DND-41 (cell line): ENCODE data around the gene BAZ2A.

Source experiments
- ATAC-seq: fragments of 200-7000 bp; cut with Tn5 transposase; 3 replicates; pipeline ENCODE4 v1.9.1; 2021; ENCODE audit warnings: low read depth; ENCODE audit not compliant: insufficient read depth
- DNase-seq: peaks from one replicate; pipeline ENCODE4 v3.0.0-alpha.2; 2020
- H2AFZ ChIP-seq: 2 replicates; pipeline ENCODE4 v1.6.0; 2012; ENCODE audit warnings: low read depth, low read length
- H3K27ac ChIP-seq: 2 replicates; pipeline ENCODE4 v1.5.1; 2012; ENCODE audit warnings: low read length, inconsistent platforms
- H3K27me3 ChIP-seq: fragments of 200-600 bp; sonication (generic); 2 replicates; pipeline ENCODE4 v1.6.0; 2012; ENCODE audit warnings: low read length, mild to moderate bottlenecking, inconsistent platforms; ENCODE audit not compliant: insufficient read depth, poor library complexity
- H3K36me3 ChIP-seq: 2 replicates; pipeline ENCODE4 v1.5.1; 2012; ENCODE audit warnings: low read length, inconsistent platforms; ENCODE audit not compliant: insufficient read depth
- H3K4me1 ChIP-seq: 2 replicates; pipeline ENCODE4 v1.5.1; 2012; ENCODE audit warnings: mild to moderate bottlenecking, low read length; ENCODE audit not compliant: insufficient read depth
- H3K4me2 ChIP-seq: 2 replicates; pipeline ENCODE4 v1.6.0; 2012; ENCODE audit warnings: mild to moderate bottlenecking, moderate library complexity, low read length, inconsistent platforms; ENCODE audit not compliant: insufficient read depth
- H3K4me3 ChIP-seq, 2 experiments: fragments of 200-600 bp in 1 of 2; shearing (Covaris generic) in 1 of 2; 2 replicates each; pipeline ENCODE4 v1.5.1; 2012 to 2016; ENCODE audit warnings: inconsistent platforms in 2 of 2, low read length in 2 of 2, mild to moderate bottlenecking in 2 of 2, low read depth in 1 of 2, moderate library complexity in 1 of 2
- H3K79me2 ChIP-seq: 2 replicates; pipeline ENCODE4 v1.6.0; 2012; ENCODE audit warnings: low read length, inconsistent platforms; ENCODE audit not compliant: insufficient read depth
- H3K9ac ChIP-seq: 2 replicates; pipeline ENCODE4 v1.6.0; 2012; ENCODE audit warnings: low read depth, mild to moderate bottlenecking, inconsistent platforms, low read length, moderate library complexity
- H3K9me3 ChIP-seq: 2 replicates; pipeline ENCODE4 v1.5.1; 2012; ENCODE audit warnings: low read length, moderate library complexity, mild to moderate bottlenecking, inconsistent platforms; ENCODE audit not compliant: insufficient read depth, severe bottlenecking
- H4K20me1 ChIP-seq: 2 replicates; pipeline ENCODE4 v1.6.0; 2012; ENCODE audit warnings: low read length; ENCODE audit not compliant: insufficient read depth
- CTCF ChIP-seq: IDR thresholded peaks from 2 replicates; pipeline ENCODE4 v1.5.1; 2012; ENCODE audit warnings: borderline replicate concordance, low read length, moderate library complexity, mild to moderate bottlenecking; ENCODE audit not compliant: poor library complexity, severe bottlenecking; ENCODE audit errors: extremely low read depth
- EZH2 ChIP-seq: IDR thresholded peaks from 3 replicates; pipeline ENCODE4 v1.6.1; 2012; ENCODE audit warnings: borderline replicate concordance, low read depth, mild to moderate bottlenecking, moderate library complexity, low read length, inconsistent platforms; ENCODE audit not compliant: severe bottlenecking

BAZ2A gene

GRCh38 chr12:56634242-56634836 is 4.2 kb upstream of the BAZ2A start:
- Histone ChIP-seq H3K27ac (peak overlapping the region; percentile 68), H3K36me3 (peaks cover 22% of the 10 kb centered on the region), H3K4me3 (peak overlapping the region; percentile 61 to 83; a peak in 3 of 4 replicates), H3K9ac (peak overlapping the region; percentile 61), H3K4me2 (peak overlapping the region; percentile 72), H3K4me1 (peaks cover 60% of the 10 kb centered on the region), H3K79me2 (peaks cover 50% of the 10 kb centered on the region), H3K9me3 (no peaks in the 10 kb centered on the region), H4K20me1 (peaks cover 3% of the 10 kb centered on the region; the same call in 1 of the 2 replicates), H3K27me3 (no peaks in the 10 kb centered on the region), H2AFZ (peak overlapping the region; percentile 60)
- ATAC-seq (no peak), DNase-seq (peak; percentile 57)
- TF ChIP-seq CTCF (no peak), EZH2 (no peak)

GRCh38 chr12:56633468-56634241 is 3.5 kb upstream of the BAZ2A start:
- Histone ChIP-seq H3K27ac (peak overlapping the region; percentile 68), H4K20me1 (peaks cover 8% of the 10 kb centered on the region; the same call in 1 of the 2 replicates), H3K79me2 (peaks cover 57% of the 10 kb centered on the region), H2AFZ (peak overlapping the region; percentile 60), H3K4me1 (peaks cover 63% of the 10 kb centered on the region), H3K27me3 (no peaks in the 10 kb centered on the region), H3K4me2 (peak overlapping the region; percentile 72), H3K9me3 (no peaks in the 10 kb centered on the region), H3K4me3 (peak overlapping the region; percentile 61 to 83; a peak in 3 of 4 replicates), H3K36me3 (peaks cover 15% of the 10 kb centered on the region), H3K9ac (peak overlapping the region; percentile 61)
- ATAC-seq (no peak), DNase-seq (no peak)
- TF ChIP-seq EZH2 (no peak), CTCF (no peak)

GRCh38 chr12:56632701-56633467 is 2.8 kb upstream of the BAZ2A start:
- TF ChIP-seq EZH2 (no peak), CTCF (no peak)
- H3K4me1 ChIP-seq, result peaks cover 71% of the 10 kb centered on the region

More at GRCh38 chr12:56632701-56633467, 2.8 kb upstream of the BAZ2A start:
- Histone ChIP-seq H3K79me2 (peaks cover 65% of the 10 kb centered on the region), H2AFZ (no peak overlapping the region), H3K4me2 (peak overlapping the region; percentile 72), H3K4me3 (no peak overlapping the region), H3K9ac (peak overlapping the region; percentile 11; the same call in 1 of the 2 replicates), H3K36me3 (peaks cover 8% of the 10 kb centered on the region), H3K27me3 (no peaks in the 10 kb centered on the region), H3K27ac (no peak overlapping the region), H3K9me3 (no peaks in the 10 kb centered on the region), H4K20me1 (peaks cover 14% of the 10 kb centered on the region; the same call in 1 of the 2 replicates)
- no peak for DNase-seq
- no peak for ATAC-seq
